ENCODE data around the gene GDF15.

GRCh38 chr19:18348171-18348570, 37.8 kb upstream of the GDF15 start:
- no peak for TF ChIP-seq CTCF (IDR thresholded peaks at IDR 0.05; ENCODE audit: low read length)
- TF ChIP-seq EZH2 (optimal IDR thresholded peaks at IDR 0.05; ENCODE audit: low read depth, low read length): no peak
- TF ChIP-seq EZH2phosphoT487 (IDR thresholded peaks at IDR 0.05; ENCODE audit: low read length): no peak

All from MM.1S (cell line).